Uterus (tissue), 2 donors: ENCODE data around the gene ATP5F1D.

Experiments used
- POLR2A ChIP-seq, 2 donors: fragments of 450-650 bp; IDR thresholded peaks; one replicate each; pipeline ENCODE4 v1.6.1; 2016; ENCODE audit warnings: antibody characterized with exemption in 2 of 2, mild to moderate bottlenecking in 1 of 2, moderate library complexity in 1 of 2
- TF ChIP-seq, protein P1 (sequence below), 4 experiments: fragments of 200-600 bp in 2 of 4; fragments of 450-650 bp in 2 of 4; sonication (generic) in 2 of 4; IDR thresholded peaks; one replicate each; pipeline ENCODE4 v1.5.1; 2016 to 2019; ENCODE audit warnings: antibody characterized with exemption in 4 of 4, mild to moderate bottlenecking in 2 of 4, moderate library complexity in 1 of 4

DNA sequence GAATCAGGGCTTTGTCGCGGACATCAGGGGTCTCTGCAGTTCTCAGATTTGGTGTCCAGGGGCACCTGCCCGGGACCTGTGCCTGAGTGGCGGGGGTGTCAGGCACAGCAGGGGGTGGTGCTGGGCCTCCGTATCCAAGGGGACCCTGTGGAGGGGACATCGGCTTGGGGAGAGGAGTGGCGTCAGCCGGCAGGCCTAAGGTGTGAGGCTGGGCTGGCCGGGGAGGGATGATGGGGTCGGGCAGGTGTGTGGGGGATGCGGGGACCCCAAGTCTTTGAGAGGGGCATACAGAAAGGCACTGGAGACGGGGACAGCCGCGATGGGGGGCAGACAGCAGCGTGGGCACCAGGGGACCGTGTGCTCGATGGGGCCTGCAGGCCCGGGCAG is 46.7 kb downstream of the ATP5F1D start:
- TF ChIP-seq POLR2A (IDR thresholded peaks at IDR 0.05) = no peak
- TF ChIP-seq, protein P1, sequence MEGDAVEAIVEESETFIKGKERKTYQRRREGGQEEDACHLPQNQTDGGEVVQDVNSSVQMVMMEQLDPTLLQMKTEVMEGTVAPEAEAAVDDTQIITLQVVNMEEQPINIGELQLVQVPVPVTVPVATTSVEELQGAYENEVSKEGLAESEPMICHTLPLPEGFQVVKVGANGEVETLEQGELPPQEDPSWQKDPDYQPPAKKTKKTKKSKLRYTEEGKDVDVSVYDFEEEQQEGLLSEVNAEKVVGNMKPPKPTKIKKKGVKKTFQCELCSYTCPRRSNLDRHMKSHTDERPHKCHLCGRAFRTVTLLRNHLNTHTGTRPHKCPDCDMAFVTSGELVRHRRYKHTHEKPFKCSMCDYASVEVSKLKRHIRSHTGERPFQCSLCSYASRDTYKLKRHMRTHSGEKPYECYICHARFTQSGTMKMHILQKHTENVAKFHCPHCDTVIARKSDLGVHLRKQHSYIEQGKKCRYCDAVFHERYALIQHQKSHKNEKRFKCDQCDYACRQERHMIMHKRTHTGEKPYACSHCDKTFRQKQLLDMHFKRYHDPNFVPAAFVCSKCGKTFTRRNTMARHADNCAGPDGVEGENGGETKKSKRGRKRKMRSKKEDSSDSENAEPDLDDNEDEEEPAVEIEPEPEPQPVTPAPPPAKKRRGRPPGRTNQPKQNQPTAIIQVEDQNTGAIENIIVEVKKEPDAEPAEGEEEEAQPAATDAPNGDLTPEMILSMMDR (IDR thresholded peaks at IDR 0.05) = no peak
